ENCODE results near the gene HTR4.

GRCh38 chr5:148443998-148444397, 210.3 kb downstream of the HTR4 start:
- no peak for TF ChIP-seq POLR2A (IDR thresholded peaks at IDR 0.05; ENCODE audit: low read length)
- no peak for TF ChIP-seq GATA1 (IDR thresholded peaks at IDR 0.05; ENCODE audit: low read depth, low read length)
